Gastrocnemius medialis (tissue), 4 donors: ENCODE measurements around the gene UBL7.

ENCODE experiments used
- POLR2A ChIP-seq, 2 donors: fragments of 450-650 bp; IDR thresholded peaks; one replicate each; pipeline ENCODE4 v1.6.1; 2017; ENCODE audit warnings: antibody characterized with exemption in 2 of 2, mild to moderate bottlenecking in 2 of 2, moderate library complexity in 2 of 2
- TF ChIP-seq, protein P1 (sequence below), 5 experiments: fragments of 450-650 bp in 3 of 5; fragments of 200-600 bp in 2 of 5; sonication (generic) in 2 of 5; IDR thresholded peaks in 4 of 5; conservative IDR thresholded peaks in 1 of 5; 1 replicate in 4 of 5; 2 replicates in 1 of 5; pipeline ENCODE4 v1.5.1; 2016 to 2019; ENCODE audit warnings: antibody characterized with exemption in 5 of 5, mild to moderate bottlenecking in 3 of 5, moderate library complexity in 3 of 5

DNA sequence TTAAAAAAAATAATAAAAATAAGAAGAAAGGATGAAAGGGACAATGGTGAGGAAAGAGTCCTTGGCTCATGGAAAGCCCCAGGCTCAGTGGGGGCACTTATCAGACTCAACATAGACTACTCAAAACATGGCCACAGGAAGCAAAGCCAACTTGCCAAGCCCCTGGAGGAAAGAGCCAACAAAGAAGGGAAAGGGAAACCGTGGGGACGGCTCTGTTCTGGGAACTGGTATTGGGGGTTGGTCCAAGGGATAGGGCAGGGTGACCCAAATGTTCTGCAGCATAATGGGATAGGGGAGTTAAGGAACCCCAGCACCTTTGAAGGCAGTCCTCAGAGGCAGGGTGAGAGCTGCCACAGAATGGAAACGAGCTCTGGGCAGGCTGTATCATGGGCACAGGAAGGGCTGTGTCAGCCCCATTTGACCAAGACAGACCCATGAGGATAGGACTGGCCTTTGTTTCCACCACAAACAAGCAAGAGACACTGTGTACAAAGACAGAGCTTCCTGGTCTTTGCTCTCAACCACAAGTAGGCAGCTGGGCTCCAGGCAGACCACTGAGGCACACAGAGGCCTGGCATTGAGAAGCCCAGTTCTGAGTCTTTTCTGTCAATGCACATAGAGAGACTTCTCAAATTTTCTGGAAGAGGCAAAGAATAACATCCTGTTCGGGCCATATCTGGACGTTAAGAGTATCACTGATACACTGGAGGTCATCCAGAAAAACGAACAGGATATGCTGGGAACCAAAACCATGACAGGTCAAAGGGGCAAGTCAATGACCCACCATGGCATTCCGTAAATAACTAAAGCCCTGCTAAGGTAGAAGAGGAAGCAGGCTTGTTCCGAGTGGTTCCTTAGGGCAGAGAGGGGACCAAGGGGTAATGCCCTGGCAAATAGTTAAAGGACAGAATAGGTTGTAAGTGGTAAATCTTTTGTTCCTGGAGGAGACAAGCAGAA, 16.6 kb downstream of the UBL7 start:
- TF ChIP-seq, protein P1, sequence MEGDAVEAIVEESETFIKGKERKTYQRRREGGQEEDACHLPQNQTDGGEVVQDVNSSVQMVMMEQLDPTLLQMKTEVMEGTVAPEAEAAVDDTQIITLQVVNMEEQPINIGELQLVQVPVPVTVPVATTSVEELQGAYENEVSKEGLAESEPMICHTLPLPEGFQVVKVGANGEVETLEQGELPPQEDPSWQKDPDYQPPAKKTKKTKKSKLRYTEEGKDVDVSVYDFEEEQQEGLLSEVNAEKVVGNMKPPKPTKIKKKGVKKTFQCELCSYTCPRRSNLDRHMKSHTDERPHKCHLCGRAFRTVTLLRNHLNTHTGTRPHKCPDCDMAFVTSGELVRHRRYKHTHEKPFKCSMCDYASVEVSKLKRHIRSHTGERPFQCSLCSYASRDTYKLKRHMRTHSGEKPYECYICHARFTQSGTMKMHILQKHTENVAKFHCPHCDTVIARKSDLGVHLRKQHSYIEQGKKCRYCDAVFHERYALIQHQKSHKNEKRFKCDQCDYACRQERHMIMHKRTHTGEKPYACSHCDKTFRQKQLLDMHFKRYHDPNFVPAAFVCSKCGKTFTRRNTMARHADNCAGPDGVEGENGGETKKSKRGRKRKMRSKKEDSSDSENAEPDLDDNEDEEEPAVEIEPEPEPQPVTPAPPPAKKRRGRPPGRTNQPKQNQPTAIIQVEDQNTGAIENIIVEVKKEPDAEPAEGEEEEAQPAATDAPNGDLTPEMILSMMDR (IDR thresholded peaks at IDR 0.05 in 4 of 5, conservative IDR thresholded peaks at IDR 0.05 in 1 of 5), result no peak
- TF ChIP-seq POLR2A (IDR thresholded peaks at IDR 0.05), result no peak
